Measurements from ENCODE around the gene TEX54. TPM values are rescaled to one million over a fixed set of nuclear protein-coding genes. Genes with fewer than 3 reads are reported as not detected.
"Not testable (repeated sequence)": the region's sequence is repeated elsewhere in the genome, so short reads cannot be mapped to it uniquely, and the experiment has no call there.

TEX54 gene
- polyA plus RNA-seq, 5 donors = 0.34 to 0.37 TPM; not detected in 3

DNA sequence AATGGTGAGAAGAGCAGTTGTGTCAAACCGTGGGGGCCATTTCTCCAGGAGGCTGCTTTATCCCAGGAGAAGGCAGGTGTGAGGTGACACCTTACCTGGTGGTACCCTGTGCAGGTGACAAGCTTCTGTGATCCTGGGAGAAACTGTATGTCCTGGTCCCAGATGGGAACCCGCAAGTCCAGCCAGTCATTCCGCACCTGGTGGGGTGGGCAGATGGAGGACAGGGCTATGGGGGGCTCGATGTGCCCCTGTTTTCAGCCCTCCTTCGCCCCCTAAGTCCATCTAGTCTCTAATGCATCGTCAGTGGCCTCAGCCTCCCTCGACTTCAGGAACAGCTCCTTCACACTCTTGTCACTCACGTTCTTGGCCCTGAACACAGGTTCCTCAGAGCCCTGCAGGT is 2.7 kb upstream of the TEX54 start:
- no peak for DNase-seq

- peak; percentile 99 for DNase-seq
These were observed 913 bp downstream of the TEX54 start, which contains the start of gene STX5 for GRCh38 chr11:62831520-62832335. TSS of gene STX5 (minus strand) at chr11:62832051. CDS start at chr11:62831243, 808 bp downstream.

GRCh38 chr11:62830904-62831519 is 1.6 kb downstream of the TEX54 start:
- DNase-seq = no peak

GRCh38 chr11:62828130-62828529 is 4.5 kb downstream of the TEX54 start:
- not testable (repeated sequence) for DNase-seq

DNA sequence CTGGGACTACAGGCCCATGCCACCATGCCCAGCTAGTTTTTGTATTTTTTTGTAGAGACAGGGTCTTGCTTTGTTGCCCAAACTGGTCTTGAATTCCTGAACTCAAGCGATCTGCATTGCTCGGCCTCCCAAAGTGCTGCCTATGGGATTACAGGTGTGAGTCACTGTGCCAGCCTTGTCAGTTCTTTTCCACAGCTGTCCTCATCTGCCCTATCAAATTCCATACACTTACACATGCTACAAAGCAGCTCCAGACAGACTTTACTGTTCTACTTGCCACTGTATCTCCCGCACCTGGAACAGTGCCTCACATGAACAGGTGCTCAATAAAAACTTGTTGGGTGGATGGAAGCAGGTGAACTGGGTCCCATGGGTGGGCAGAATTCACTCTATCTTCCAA is 9.0 kb downstream of the TEX54 start:
- no peak for DNase-seq

DNA sequence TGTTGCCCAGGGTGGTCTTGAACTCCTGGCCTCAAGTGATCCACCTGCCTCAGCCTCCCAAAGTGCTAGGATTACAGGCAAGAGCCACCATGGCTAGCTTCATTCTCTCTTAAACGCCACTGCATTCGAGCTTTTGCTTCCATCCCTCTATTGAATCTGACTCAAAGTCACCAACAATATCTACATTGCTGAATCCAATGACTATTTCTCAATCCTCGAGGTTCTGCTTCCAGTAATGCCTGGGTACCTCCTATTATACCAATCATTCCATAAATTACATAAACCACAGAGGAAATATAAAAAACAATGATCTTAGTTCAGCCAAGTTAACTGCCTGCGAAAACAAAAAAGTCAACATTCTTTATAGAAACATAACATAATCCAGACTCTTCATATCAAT is 15.5 kb downstream of the TEX54 start:
- no peak for DNase-seq

DNA sequence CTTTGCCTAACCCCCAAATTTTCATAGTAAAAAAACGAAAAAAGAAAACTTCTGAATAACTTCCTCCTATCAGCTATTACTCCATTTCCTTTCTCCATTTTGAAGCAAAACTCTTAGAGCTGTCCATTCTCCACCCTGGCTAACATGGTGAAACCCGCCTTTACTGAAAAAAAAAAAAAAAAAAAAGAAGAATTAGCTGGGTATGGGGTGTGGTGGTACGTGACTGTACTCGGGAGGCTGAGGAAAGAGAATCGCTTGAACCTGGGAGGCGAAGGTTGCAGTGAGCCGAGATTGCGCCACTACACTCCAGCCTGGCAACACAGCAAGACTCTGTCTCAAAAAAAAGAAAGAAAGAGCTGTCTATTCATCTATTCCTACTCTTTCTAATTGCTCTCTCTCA is 16.1 kb downstream of the TEX54 start:
- no peak for DNase-seq

GRCh38 chr11:62811659-62812058 is 21.0 kb downstream of the TEX54 start:
- no peak for DNase-seq

GRCh38 chr11:62810748-62811147 is 21.9 kb downstream of the TEX54 start:
- DNase-seq = no peak

DNA sequence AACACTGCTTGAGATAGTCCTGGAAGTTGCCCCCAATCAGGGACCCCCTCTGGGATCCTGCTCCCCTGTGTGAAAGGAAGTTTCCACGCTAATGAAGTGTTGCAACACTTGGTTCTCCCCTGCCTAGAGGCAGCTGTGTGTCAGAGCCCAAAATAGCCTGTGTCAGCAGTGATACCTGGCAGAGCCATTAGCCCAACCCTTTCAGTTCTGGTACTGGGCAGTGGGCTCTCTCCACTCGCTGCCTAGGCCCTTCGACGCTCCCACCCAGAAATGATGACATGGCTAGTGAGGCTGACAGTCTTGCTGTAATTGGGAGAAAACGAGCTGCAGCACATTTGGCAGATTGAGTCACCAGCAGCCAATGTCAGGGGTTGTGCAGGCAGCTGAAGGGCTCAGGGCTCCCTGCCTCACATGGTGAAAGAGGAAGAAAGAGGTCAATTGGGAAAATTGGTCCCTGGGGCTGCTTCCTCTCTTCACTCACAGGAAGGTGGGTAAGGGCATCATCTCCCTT is 26.0 kb downstream of the TEX54 start:
- DNase-seq = peak in 1 of 2 donors; percentile 5

GRCh38 chr11:62805961-62806441 is 26.6 kb downstream of the TEX54 start:
- peak in 1 of 2 donors; percentile 7 for DNase-seq

DNA sequence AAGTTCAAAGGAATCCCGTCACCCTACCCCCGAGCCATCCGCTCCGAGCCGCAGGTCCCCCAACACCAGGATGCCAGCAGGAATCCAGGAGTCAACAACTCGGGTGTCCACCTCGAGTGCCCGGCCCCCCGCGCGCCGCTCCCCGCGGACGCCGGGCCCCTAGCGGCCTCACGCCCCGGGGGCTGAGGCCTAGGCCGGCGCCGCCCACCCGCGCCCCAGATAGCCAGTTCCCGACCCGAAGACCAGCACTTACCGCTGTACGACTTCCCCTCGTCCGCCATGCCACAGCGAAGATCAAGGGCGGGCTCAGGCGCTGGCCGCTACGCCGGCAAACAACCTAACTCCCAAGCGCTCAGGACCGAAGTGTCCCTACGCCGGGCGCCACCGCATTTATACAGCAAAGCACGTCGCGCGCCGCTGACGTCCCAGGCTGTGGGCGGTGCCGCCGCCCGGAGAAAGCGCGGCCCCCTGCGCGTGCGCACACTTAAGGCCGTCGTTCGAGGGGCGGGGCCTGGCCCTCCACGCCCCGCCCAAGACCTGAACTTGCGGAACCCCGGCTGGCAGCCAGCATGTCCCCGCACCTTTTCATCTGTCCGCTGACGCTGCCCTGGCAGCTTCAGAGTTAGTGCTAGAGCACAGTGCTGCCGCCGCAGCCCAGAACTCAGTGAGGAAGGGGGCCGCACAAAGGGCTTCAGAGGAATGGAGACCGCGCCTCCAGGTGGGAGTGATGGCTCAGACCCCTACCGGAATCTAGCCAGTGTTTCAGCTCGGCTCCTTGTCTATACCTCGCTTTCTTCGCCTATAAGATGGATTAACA is 27.4 kb downstream of the TEX54 start, which contains the start of gene NXF1:
Gene NXF1 (minus strand): TSS at position 365 of the 817 bp plus-strand sequence. CDS start 84 bp downstream, at position 281.
- peak; percentile 98 for DNase-seq

GRCh38 chr11:62804310-62805075 is 28.1 kb downstream of the TEX54 start:
- peak; percentile 36 to 50 for DNase-seq

DNA sequence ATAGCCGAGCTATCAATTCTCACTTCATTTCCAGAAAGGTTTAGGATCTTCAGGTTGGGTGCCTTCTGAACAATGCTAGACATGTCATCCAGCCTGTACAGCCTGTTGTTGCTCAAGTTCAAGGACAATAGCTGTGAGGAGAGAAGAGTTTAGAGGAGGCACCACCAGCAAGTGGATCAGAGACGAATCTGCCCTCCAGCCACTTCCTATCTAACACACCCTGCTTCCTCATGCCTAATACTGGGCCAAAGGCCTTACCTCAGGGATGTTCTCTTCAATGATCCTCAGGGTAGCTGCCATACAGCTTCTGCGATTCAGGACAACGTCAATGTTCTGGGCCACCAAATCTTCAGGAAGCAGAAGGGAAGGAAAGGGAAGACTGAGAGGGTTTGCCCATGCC is 31.6 kb downstream of the TEX54 start:
- DNase-seq = no peak

- no peak for DNase-seq
These were observed 33.2 kb downstream of the TEX54 start for GRCh38 chr11:62799486-62799885.

DNA sequence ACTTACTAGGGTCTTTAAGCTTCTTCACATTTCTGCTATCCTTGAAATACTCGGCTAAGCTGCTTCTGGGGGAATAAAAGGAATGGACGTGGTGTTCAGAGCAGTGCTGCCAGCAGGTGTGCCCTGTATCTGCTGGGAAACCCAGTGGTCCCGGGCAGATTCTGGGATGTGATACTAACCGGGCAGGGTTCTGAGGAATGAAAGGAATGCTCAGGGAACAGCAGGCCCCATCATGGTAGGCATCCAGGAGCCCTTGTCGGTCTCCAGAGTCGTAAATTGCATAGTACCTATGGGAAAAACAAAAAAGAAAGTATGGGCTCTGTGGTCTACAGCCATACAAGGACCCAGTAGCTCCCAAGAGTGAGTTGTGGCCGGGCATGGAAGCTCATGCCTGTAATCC is 36.4 kb downstream of the TEX54 start:
- no peak for DNase-seq

- no peak for DNase-seq
These were observed 38.4 kb downstream of the TEX54 start for GRCh38 chr11:62794201-62794775.

- peak; percentile 63 to 66 for DNase-seq
These were observed 40.5 kb downstream of the TEX54 start for GRCh38 chr11:62792202-62792575.

GRCh38 chr11:62791501-62792201 is 41.0 kb downstream of the TEX54 start, which contains the start of gene TMEM223:
TSS of gene TMEM223 (minus strand) at chr11:62792006. CDS start at chr11:62791994, 12 bp downstream.
- DNase-seq = peak; percentile 81 to 84

GRCh38 chr11:62789576-62789975 is 43.1 kb downstream of the TEX54 start:
- DNase-seq = no peak
